Osteocyte (in vitro differentiated cells): ENCODE results near the gene RAB2B. TPM values are rescaled to one million over a fixed set of nuclear protein-coding genes. Genes with fewer than 3 reads are reported as not detected.
A peak's percentile ranks its signal among the peaks of the same experiment; 100 is the strongest.

Source experiments
- DNase-seq: peaks from one replicate; pipeline ENCODE4 v3.0.0; 2021; ENCODE audit warnings: mixed read lengths; ENCODE audit not compliant: unreplicated experiment; ENCODE audit errors: extremely low spot score
- H3K27ac Mint-ChIP-seq: one replicate; pipeline ENCODE4 v1.8.0; 2021; ENCODE audit warnings: mild to moderate bottlenecking, mixed read lengths; ENCODE audit not compliant: unreplicated experiment
- H3K27me3 Mint-ChIP-seq: one replicate; pipeline ENCODE4 v1.8.0; 2021; ENCODE audit warnings: mixed read lengths; ENCODE audit not compliant: unreplicated experiment
- H3K36me3 Mint-ChIP-seq: one replicate; pipeline ENCODE4 v1.8.0; 2021; ENCODE audit warnings: mixed read lengths; ENCODE audit not compliant: unreplicated experiment
- H3K4me1 Mint-ChIP-seq: one replicate; pipeline ENCODE4 v1.8.0; 2021; ENCODE audit warnings: mixed read lengths; ENCODE audit not compliant: unreplicated experiment
- H3K4me3 Mint-ChIP-seq: one replicate; pipeline ENCODE4 v1.8.0; 2021; ENCODE audit warnings: mild to moderate bottlenecking, moderate library complexity, mixed read lengths; ENCODE audit not compliant: unreplicated experiment
- H3K9me3 Mint-ChIP-seq: one replicate; pipeline ENCODE4 v1.8.0; 2021; ENCODE audit warnings: mixed read lengths; ENCODE audit not compliant: unreplicated experiment
- CTCF ChIP-seq: fragments of 200-600 bp; sonication (generic); IDR thresholded peaks from 2 replicates; pipeline ENCODE4 v1.5.0; 2021; ENCODE audit warnings: antibody characterized with exemption, mild to moderate bottlenecking, moderate library complexity
- total RNA-seq: library from RNA; stranded (reverse); gene quantifications from 2 replicates; pipeline ENCODE4 v1.2.1, GENCODE V29; 2021

Gene RAB2B
- total RNA-seq, 1 donor from 2014 or later: 38.7 TPM

DNA sequence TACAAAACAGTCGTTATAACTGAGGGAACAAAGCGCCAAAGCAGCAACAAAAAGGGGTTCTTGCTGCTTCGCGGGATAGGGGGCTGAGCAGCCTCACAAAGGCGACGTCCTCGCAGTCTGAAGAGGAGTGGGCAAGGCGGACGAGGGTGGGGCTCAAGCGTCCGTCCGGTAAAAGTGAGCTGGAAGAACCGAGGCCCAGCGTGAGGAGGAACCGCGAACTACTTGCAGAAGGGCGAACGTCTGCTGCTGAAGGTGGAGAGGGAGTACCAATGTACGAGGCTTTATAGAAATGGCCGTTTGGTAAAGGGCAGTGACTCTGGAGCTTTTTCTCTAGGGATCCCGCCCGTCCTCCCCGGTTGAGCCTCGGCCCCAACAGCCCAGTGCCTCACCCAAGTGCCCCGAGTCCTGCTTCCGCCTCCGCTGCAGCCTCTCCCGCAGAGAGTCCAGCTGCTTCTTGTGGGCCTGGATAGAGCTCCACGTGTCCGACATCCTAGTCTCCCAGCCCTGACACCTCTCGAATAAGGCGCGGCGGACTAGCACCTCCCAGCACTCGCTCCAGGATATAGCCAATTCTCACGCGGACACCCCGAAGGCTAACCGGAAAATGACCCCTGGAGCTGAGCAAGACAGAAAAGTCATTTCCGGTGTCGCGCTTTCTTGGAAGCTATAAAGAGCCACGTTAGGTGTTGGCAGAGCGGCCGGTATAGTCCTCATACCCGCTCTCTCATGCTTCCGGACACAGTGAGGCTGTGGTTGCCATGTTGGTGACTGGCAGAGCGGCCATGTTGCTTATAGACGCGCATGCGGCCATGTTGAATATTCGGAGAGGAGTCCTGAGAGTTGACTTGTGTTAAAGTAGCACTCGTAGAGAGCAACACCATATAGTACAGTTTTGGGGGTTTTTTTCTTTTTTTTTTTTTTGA, 34.2 kb upstream of the RAB2B start, which contains the start of gene METTL3:
Gene METTL3, minus strand, starts transcription at position 606 of the 923 bp plus-strand sequence. Its CDS starts 117 bp downstream, at position 489.
- H3K4me1 Mint-ChIP-seq: peaks cover 25% of the 10 kb centered on the region
- peak within 1 kb of the TSS; percentile 98 for H3K4me3 Mint-ChIP-seq
- H3K27ac Mint-ChIP-seq: peak within 1 kb of the TSS; percentile 98
- peaks cover 4% of the 10 kb centered on the region for H3K36me3 Mint-ChIP-seq
- no peaks in the 10 kb centered on the region for H3K9me3 Mint-ChIP-seq
- TF ChIP-seq CTCF: no peak
- H3K27me3 Mint-ChIP-seq: no peaks in the 10 kb centered on the region
- DNase-seq: peak; percentile 98

- DNase-seq: no peak
- Mint-ChIP-seq H3K27ac (peak overlapping the region; percentile 98), H3K4me3 (peak overlapping the region; percentile 98), H3K36me3 (peaks cover 4% of the 10 kb centered on the region), H3K9me3 (no peaks in the 10 kb centered on the region), H3K4me1 (peaks cover 25% of the 10 kb centered on the region), H3K27me3 (no peaks in the 10 kb centered on the region)
- TF ChIP-seq CTCF: no peak
These were observed 32.8 kb upstream of the RAB2B start for GRCh38 chr14:21509432-21510143.

GRCh38 chr14:21506557-21506956, 29.8 kb upstream of the RAB2B start:
- no peak overlapping the region for H3K4me3 Mint-ChIP-seq
- H3K4me1 Mint-ChIP-seq: peaks cover 20% of the 10 kb centered on the region
- H3K27me3 Mint-ChIP-seq: no peaks in the 10 kb centered on the region
- DNase-seq: no peak
- H3K36me3 Mint-ChIP-seq: peaks cover 13% of the 10 kb centered on the region
- H3K27ac Mint-ChIP-seq: no peak overlapping the region
- no peak for TF ChIP-seq CTCF
- H3K9me3 Mint-ChIP-seq: no peaks in the 10 kb centered on the region

DNA sequence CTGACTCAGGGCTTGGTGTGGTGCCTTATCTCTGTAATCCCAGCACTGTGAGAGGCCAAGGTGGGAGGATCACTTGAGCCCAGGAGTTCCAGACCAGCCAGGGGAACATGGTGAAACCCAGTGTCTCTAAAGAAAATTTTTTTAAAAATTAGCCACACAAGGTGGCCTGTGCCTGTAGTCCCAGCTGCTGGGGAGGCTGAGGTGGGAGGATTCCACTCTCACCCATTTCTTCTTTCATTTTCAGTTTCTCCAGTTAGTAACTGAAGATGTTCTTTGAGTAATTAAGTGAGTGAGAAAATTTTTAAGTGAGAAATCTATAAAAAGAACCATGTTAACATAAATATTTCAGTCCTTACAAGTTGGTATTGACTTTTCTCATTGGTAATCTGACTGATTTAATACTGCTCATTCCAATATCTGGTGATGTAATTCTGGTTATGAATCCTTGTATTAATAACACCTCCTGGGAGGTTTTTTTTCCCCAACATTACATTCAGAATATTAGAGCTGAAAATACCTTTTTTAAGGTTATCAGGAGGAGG, 28.3 kb upstream of the RAB2B start:
- DNase-seq: no peak
- peaks cover 20% of the 10 kb centered on the region for H3K36me3 Mint-ChIP-seq
- H3K27me3 Mint-ChIP-seq: no peaks in the 10 kb centered on the region
- no peak overlapping the region for H3K4me3 Mint-ChIP-seq
- no peaks in the 10 kb centered on the region for H3K9me3 Mint-ChIP-seq
- no peak for TF ChIP-seq CTCF
- H3K27ac Mint-ChIP-seq: peak overlapping the region; percentile 31
- peaks cover 13% of the 10 kb centered on the region for H3K4me1 Mint-ChIP-seq
